ENCODE measurements around the gene SERPINA4. TPM values are rescaled to one million over a fixed set of nuclear protein-coding genes. Genes with fewer than 3 reads are reported as not detected.

The SERPINA4 gene
- total RNA-seq, 1 experiment from 2014 or later, result 0.17 TPM

- Histone ChIP-seq H3K79me2 (ENCODE audit: insufficient read depth, low read length) (no peaks in the 10 kb centered on the region), H3K9me2 (ENCODE audit: insufficient read depth) (no peaks in the 10 kb centered on the region), H3K4me1 (ENCODE audit: control insufficient read depth in 1 of 2, insufficient read depth in 2 of 2, low read length in 2 of 2) (no peaks in the 10 kb centered on the region), H3K4me3 (replicated peaks in 1 of 2; ENCODE audit: low read depth in 1 of 2, low read length in 2 of 2) (no peak overlapping the region), H3K27me3 (ENCODE audit: insufficient read depth, low read length) (0 out of 2 replicates have a peak, but pooled peaks cover under 1% of the 10 kb centered on the region), H2AFZ (ENCODE audit: low read depth, low read length, poor library complexity, severe bottlenecking) (no peak overlapping the region), H3K9ac (ENCODE audit: low read length) (no peak overlapping the region), H4K20me1 (ENCODE audit: insufficient read depth) (no peaks in the 10 kb centered on the region), H3K9me3 (ENCODE audit: control insufficient read depth in 1 of 2, insufficient read depth in 1 of 2, low read depth in 1 of 2, low read length in 2 of 2) (no peaks in the 10 kb centered on the region), H3K4me2 (ENCODE audit: low read length) (no peak overlapping the region), H3K27ac (ENCODE audit: low read depth, low read length) (no peak overlapping the region), H3K36me3 (ENCODE audit: control insufficient read depth in 1 of 2, insufficient read depth in 2 of 2, low read length in 2 of 2) (no peaks in the 10 kb centered on the region)
- DNase-seq (ENCODE audit: low read depth, low spot score) (no peak), ATAC-seq (no peak)
- TF ChIP-seq, protein P1, sequence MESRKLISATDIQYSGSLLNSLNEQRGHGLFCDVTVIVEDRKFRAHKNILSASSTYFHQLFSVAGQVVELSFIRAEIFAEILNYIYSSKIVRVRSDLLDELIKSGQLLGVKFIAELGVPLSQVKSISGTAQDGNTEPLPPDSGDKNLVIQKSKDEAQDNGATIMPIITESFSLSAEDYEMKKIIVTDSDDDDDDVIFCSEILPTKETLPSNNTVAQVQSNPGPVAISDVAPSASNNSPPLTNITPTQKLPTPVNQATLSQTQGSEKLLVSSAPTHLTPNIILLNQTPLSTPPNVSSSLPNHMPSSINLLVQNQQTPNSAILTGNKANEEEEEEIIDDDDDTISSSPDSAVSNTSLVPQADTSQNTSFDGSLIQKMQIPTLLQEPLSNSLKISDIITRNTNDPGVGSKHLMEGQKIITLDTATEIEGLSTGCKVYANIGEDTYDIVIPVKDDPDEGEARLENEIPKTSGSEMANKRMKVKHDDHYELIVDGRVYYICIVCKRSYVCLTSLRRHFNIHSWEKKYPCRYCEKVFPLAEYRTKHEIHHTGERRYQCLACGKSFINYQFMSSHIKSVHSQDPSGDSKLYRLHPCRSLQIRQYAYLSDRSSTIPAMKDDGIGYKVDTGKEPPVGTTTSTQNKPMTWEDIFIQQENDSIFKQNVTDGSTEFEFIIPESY (IDR thresholded peaks at IDR 0.05; ENCODE audit: extremely low read depth, insufficient replicate concordance, low read length), result no peak
- TF ChIP-seq SP1 (IDR thresholded peaks at IDR 0.05; ENCODE audit: low read depth) (no peak), CBX3 (IDR thresholded peaks at IDR 0.05; ENCODE audit: low read depth) (no peak)
- ChIA-PET CTCF (no interaction called here), POLR2A (no interaction called here), RAD21 (ENCODE audit: low non-redundant PET in 1 of 2, low total read pairs in 2 of 2, uncharacterized antibody in 2 of 2, unreplicated experiment in 2 of 2) (no interaction called here)
- BruUV-seq (replicated peaks), result no TSS peak
- intact Hi-C loops (cut with micrococcal nuclease), result no loop called here
Observed at GRCh38 chr14:94517641-94518257, 43.5 kb upstream of the SERPINA4 start.

DNA sequence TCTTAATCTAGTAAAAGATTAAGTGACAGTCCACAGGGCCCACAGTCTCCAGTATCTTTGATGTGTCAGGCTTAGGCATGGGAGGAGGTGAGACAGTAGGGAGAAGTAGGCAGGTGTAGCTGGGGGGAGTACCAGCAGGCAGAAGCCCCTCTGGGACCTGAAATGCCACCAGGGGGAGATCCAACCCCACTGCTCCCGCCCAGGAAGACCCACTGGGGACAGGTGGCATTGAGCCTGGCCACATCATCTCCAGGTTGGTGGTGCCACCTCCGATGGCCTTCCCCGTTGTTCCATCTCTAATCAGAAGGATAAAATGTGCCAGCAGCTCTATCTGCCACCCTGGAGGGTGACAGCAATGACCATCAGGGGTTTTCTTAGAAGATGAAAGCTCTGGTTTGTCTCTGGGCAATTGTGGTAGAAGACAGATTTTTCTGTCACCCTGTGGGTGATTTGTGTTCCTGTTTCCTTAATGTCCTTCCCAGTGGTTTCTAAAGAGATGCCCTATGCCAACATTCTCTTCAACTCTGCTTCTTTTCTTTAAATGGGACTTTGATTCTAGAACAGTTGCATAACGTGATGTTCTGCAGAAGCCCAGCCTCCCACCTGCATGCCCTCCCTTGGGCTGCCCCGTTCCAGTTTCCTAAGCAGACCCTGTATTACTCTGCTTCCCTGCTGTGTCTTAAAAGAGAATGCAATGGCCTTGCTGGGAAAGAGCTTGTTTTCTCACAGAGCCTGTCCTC, 39.7 kb upstream of the SERPINA4 start:
- Histone ChIP-seq H3K9me3 (ENCODE audit: control insufficient read depth in 1 of 2, insufficient read depth in 1 of 2, low read depth in 1 of 2, low read length in 2 of 2) (no peaks in the 10 kb centered on the region), H3K36me3 (ENCODE audit: control insufficient read depth in 1 of 2, insufficient read depth in 2 of 2, low read length in 2 of 2) (no peaks in the 10 kb centered on the region), H3K27ac (ENCODE audit: low read depth, low read length) (no peak overlapping the region), H4K20me1 (ENCODE audit: insufficient read depth) (no peaks in the 10 kb centered on the region), H3K9ac (ENCODE audit: low read length) (no peak overlapping the region), H3K4me3 (replicated peaks in 1 of 2; ENCODE audit: low read depth in 1 of 2, low read length in 2 of 2) (no peak overlapping the region), H2AFZ (ENCODE audit: low read depth, low read length, poor library complexity, severe bottlenecking) (no peak overlapping the region), H3K9me2 (ENCODE audit: insufficient read depth) (no peaks in the 10 kb centered on the region), H3K4me1 (ENCODE audit: control insufficient read depth in 1 of 2, insufficient read depth in 2 of 2, low read length in 2 of 2) (no peaks in the 10 kb centered on the region), H3K4me2 (ENCODE audit: low read length) (no peak overlapping the region), H3K27me3 (ENCODE audit: insufficient read depth, low read length) (no peaks in the 10 kb centered on the region), H3K79me2 (ENCODE audit: insufficient read depth, low read length) (no peaks in the 10 kb centered on the region)
- TF ChIP-seq SIN3A (IDR thresholded peaks at IDR 0.05; ENCODE audit: low read depth) (no peak), EZH2 (IDR thresholded peaks at IDR 0.05) (no peak), SRF (IDR thresholded peaks at IDR 0.05; ENCODE audit: low read depth) (no peak), POLR2A (IDR thresholded peaks at IDR 0.05; ENCODE audit: borderline replicate concordance, extremely low read depth, insufficient read depth, insufficient read length) (no peak), EGR1 (IDR thresholded peaks at IDR 0.05; ENCODE audit: low read depth) (no peak), RAD21 (IDR thresholded peaks at IDR 0.05; ENCODE audit: low read depth) (peak; percentile 28), FOSL1 (IDR thresholded peaks at IDR 0.05; ENCODE audit: low read depth) (no peak)
- TF ChIP-seq, protein P2, sequence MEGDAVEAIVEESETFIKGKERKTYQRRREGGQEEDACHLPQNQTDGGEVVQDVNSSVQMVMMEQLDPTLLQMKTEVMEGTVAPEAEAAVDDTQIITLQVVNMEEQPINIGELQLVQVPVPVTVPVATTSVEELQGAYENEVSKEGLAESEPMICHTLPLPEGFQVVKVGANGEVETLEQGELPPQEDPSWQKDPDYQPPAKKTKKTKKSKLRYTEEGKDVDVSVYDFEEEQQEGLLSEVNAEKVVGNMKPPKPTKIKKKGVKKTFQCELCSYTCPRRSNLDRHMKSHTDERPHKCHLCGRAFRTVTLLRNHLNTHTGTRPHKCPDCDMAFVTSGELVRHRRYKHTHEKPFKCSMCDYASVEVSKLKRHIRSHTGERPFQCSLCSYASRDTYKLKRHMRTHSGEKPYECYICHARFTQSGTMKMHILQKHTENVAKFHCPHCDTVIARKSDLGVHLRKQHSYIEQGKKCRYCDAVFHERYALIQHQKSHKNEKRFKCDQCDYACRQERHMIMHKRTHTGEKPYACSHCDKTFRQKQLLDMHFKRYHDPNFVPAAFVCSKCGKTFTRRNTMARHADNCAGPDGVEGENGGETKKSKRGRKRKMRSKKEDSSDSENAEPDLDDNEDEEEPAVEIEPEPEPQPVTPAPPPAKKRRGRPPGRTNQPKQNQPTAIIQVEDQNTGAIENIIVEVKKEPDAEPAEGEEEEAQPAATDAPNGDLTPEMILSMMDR (IDR thresholded peaks at IDR 0.05 in 2 of 3, conservative IDR thresholded peaks at IDR 0.05 in 1 of 3; ENCODE audit: borderline replicate concordance in 1 of 3, insufficient read depth in 1 of 3, low read depth in 2 of 3, low read length in 2 of 3), result no peak
- no peak for ATAC-seq
- intact Hi-C loops (cut with micrococcal nuclease), result no loop called here
- ChIA-PET CTCF (no interaction called here), POLR2A (no interaction called here), RAD21 (ENCODE audit: low non-redundant PET in 1 of 2, low total read pairs in 2 of 2, uncharacterized antibody in 2 of 2, unreplicated experiment in 2 of 2) (no interaction called here)
- no peak for DNase-seq (ENCODE audit: low read depth, low spot score)
- no TSS peak for BruUV-seq (replicated peaks)

All from HCT116 (cell line).